Mammary epithelial cell (primary cell): ENCODE measurements around the gene DZIP1.

ENCODE experiments used
- CTCF ChIP-seq, 2 donors: IDR thresholded peaks in 1 of 2; conservative IDR thresholded peaks in 1 of 2; 2 replicates each; pipeline ENCODE4 v1.5.1; 2011 to 2012; ENCODE audit warnings: inconsistent platforms in 2 of 2, low read length in 2 of 2, mild to moderate bottlenecking in 2 of 2, control low read depth in 1 of 2, low read depth in 1 of 2; ENCODE audit not compliant: insufficient read depth in 1 of 2; ENCODE audit errors: extremely low read depth in 1 of 2
- EZH2 ChIP-seq: IDR thresholded peaks from 2 replicates; pipeline ENCODE4 v1.6.1; 2012; ENCODE audit warnings: low read length, inconsistent platforms, borderline replicate concordance

GRCh38 chr13:95571941-95572340 lies 72.6 kb downstream of the DZIP1 start:
- no peak for TF ChIP-seq EZH2
- TF ChIP-seq CTCF (conservative IDR thresholded peaks at IDR 0.05 in 1 of 2, IDR thresholded peaks at IDR 0.05 in 1 of 2; ENCODE audit: extremely low read depth in 1 of 2, insufficient read depth in 1 of 2, low read depth in 1 of 2, low read length in 2 of 2) = no peak
